Spinal cord (tissue), 10 donors: ENCODE data around the gene MAP3K5. TPM values are rescaled to one million over a fixed set of nuclear protein-coding genes. Genes with fewer than 3 reads are reported as not detected.
A peak's percentile ranks its signal among the peaks of the same experiment; 100 is the strongest.
"Not testable (repeated sequence)": the region's sequence is repeated elsewhere in the genome, so short reads cannot be mapped to it uniquely, and the experiment has no call there.

Experiments used
- DNase-seq, 6 donors: peaks; one replicate each; pipeline versions ENCODE4 v3.0.0 to v3.0.0-alpha.2; 2013 to 2015; ENCODE audit warnings: low spot score in 6 of 6, low read depth in 4 of 6
- H3K27ac ChIP-seq: one replicate; pipeline ENCODE4 v1.5.1; 2013; ENCODE audit warnings: low read depth, low read length, control low read depth
- H3K27me3 ChIP-seq: one replicate; pipeline ENCODE4 v1.6.1; 2013; ENCODE audit warnings: low read length; ENCODE audit not compliant: control insufficient read depth, insufficient read depth
- H3K36me3 ChIP-seq: one replicate; pipeline ENCODE4 v1.6.1; 2013; ENCODE audit warnings: low read length; ENCODE audit not compliant: control insufficient read depth, insufficient read depth
- H3K4me1 ChIP-seq: one replicate; pipeline ENCODE4 v1.6.1; 2013; ENCODE audit warnings: low read length; ENCODE audit not compliant: control insufficient read depth, insufficient read depth
- H3K4me3 ChIP-seq: one replicate; pipeline ENCODE4 v1.5.1; 2013; ENCODE audit warnings: low read depth, low read length, control low read depth
- H3K9me3 ChIP-seq: one replicate; pipeline ENCODE4 v1.6.1; 2013; ENCODE audit warnings: low read length; ENCODE audit not compliant: control insufficient read depth, insufficient read depth
- WGBS: methylation state at CpG from one replicate; pipeline ENCODE4 v1.1.5; 2013; ENCODE audit warnings: missing lambda C conversion rate; ENCODE audit not compliant: insufficient coverage; 5-methylcytosine and 5-hydroxymethylcytosine counted together
- polyA plus RNA-seq, 2 donors: library from polyadenylated mRNA; unstranded; fragments of 120-200 nt; gene quantifications; one replicate each; pipeline ENCODE4 v1.2.1, GENCODE V29; 2013; ENCODE audit not compliant: insufficient read length in 2 of 2
- total RNA-seq, 2 donors: library from RNA; depleted of rRNA in 1 of 2; stranded (reverse); fragments of 120-200 nt in 1 of 2; fragments of >200 nt in 1 of 2; gene quantifications; one replicate each; pipeline versions ENCODE4 v1.2.3 to v1.2.4, GENCODE V29; 2013 to 2014
- donor health status: healthy.

MAP3K5 gene
- total and polyA plus RNA-seq, 4 donors = 8.5 to 26.9 (median 9.7) TPM

DNA sequence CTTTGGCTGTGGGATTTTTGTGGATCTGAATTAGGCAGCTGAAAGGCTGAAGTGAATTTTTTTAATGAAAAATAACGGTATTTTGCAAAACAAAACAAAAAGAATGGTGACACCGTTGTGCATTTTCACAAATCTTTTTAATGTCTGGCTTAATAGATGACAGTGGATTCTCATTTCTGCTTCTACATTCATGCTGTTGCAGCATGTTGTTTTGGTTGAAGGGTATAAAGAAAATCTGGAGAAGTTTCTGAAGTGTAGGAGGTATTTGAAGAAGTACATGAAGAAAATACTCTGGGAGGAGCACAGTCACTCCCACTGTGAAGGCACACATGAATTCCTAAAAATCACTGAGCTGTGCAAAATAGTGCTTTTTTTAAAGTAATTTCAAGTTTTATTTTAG, 3.1 kb upstream of the MAP3K5 start:
- Histone ChIP-seq H3K27ac (no peak overlapping the region), H3K4me3 (no peak overlapping the region), H3K27me3 (peaks cover 3% of the 10 kb centered on the region), H3K36me3 (no peaks in the 10 kb centered on the region), H3K4me1 (peaks cover 17% of the 10 kb centered on the region), H3K9me3 (peaks cover 2% of the 10 kb centered on the region)
- no peak for DNase-seq
- WGBS = 86% methylated on average over 1 of the region's 2 CpGs

DNA sequence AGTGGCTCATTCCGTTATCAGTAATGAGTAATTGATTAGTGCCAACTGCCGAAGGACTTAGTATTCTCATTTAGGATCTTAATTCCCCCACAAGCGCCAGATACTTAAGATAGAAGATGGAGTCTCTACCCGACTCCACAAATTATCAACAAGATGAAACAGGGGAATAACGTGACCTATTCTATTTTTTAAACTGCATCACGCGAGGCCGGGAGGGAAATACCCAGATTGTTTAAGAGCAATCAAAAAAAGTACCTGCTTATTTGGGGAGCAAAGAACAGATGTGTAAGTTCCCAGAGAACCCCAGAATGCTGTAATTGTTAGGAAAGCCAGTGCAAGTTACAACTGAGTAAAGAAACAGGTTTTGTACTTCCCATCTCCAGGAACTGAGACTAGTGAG, 1.1 kb upstream of the MAP3K5 start:
- DNase-seq = no peak
- no peaks in the 10 kb centered on the region for H3K36me3 ChIP-seq
- peaks cover 17% of the 10 kb centered on the region for H3K4me1 ChIP-seq
- peaks cover 3% of the 10 kb centered on the region for H3K27me3 ChIP-seq
- WGBS = 86% methylated on average over 1 of the region's 8 CpGs
- H3K9me3 ChIP-seq = peaks cover 2% of the 10 kb centered on the region
- no peak overlapping the region for H3K27ac ChIP-seq
- peak overlapping the region; percentile 64 for H3K4me3 ChIP-seq

DNA sequence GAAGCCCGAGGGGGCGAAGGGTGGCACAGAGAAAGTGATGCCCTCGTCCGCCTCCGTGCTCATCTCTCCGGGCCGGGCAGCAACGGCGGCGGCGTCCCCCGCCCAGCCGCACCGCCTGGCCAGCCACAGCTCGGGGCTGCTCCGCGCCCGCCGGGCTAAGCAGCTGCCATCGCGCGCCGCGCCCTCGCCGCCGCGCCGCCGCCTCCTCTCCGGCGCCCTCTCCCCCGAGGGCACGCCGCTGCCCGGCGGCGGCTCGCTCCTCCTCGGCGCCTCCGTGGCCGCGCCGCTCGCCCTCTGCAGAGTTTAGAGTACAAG, 225 bp downstream of the MAP3K5 start:
- Histone ChIP-seq H3K27me3 (peaks cover 3% of the 10 kb centered on the region), H3K36me3 (no peaks in the 10 kb centered on the region), H3K4me3 (peak overlapping the region; percentile 64), H3K9me3 (peaks cover 2% of the 10 kb centered on the region), H3K4me1 (peaks cover 17% of the 10 kb centered on the region), H3K27ac (no peak overlapping the region)
- no peak for DNase-seq
- 0% methylated on average over 39 of the region's 46 CpGs for WGBS

- Histone ChIP-seq H3K27ac (no peak overlapping the region), H3K27me3 (peaks cover 3% of the 10 kb centered on the region), H3K36me3 (no peaks in the 10 kb centered on the region), H3K4me3 (peak overlapping the region; percentile 63), H3K4me1 (peaks cover 17% of the 10 kb centered on the region), H3K9me3 (no peaks in the 10 kb centered on the region)
- 2% methylated on average over 61 of the region's 62 CpGs for WGBS
- peak in 3 of 6 donors; percentile 15 to 61 (median 54) for DNase-seq
Measured at GRCh38 chr6:136791296-136792094, 782 bp downstream of the MAP3K5 start.

- no peak overlapping the region for H3K27ac ChIP-seq
- H3K27me3 ChIP-seq = peaks cover 3% of the 10 kb centered on the region
- peak overlapping the region; percentile 63 for H3K4me3 ChIP-seq
- DNase-seq = no peak
- no CpG with 5 or more reads among the region's 7 CpGs for WGBS
- peaks cover 17% of the 10 kb centered on the region for H3K4me1 ChIP-seq
- no peaks in the 10 kb centered on the region for H3K36me3 ChIP-seq
- no peaks in the 10 kb centered on the region for H3K9me3 ChIP-seq
Measured at GRCh38 chr6:136790411-136791295, 1.6 kb downstream of the MAP3K5 start.

- H3K9me3 ChIP-seq, DNase-seq, H3K4me3 ChIP-seq, H3K36me3 ChIP-seq, H3K27me3 ChIP-seq, H3K27ac ChIP-seq: not testable (repeated sequence)
- WGBS = 76% methylated on average over 2 of the region's 3 CpGs
- H3K4me1 ChIP-seq = peaks cover 17% of the 10 kb centered on the region
Measured at GRCh38 chr6:136789440-136789839, 2.8 kb downstream of the MAP3K5 start.

DNA sequence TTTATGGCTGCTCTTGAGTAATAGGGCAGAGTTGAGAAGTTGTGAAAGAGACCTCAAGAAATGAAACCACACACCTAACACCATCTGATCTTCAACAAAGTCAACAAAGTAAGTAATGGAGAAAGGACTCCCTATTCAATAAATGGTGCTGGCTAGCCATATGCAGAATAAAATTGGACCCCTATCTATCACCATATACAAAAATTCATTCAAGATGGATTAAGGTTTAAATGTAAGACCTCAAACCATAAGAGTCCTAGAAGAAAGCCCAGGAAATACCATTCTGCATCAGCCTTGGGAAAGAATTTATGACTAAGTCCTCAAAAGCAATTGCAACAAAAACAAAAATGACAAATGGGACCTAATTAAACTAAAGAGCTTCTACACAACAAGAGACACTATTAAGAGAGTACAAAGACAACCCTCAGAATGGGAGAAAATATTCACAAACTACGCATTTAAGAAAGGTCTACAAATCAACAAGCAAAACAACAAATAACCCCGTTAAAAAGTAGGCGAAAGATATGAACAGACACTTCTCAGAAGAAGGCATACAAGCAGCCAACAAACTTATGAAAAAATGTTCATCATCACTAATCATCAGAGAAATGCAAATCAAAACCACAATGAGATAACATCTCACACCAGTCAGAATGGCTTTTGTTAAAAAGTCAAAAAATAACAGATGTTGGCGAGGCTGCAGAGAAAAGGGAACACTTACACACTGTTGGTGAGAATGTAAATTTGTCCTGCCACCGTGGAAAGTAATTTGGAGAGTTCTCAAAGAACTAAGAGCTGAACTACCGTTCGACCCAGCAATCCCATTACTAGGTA, 4.0 kb downstream of the MAP3K5 start:
- H3K36me3 ChIP-seq = no peaks in the 10 kb centered on the region
- H3K9me3 ChIP-seq = no peaks in the 10 kb centered on the region
- H3K4me3 ChIP-seq = no peak overlapping the region
- peaks cover 13% of the 10 kb centered on the region for H3K4me1 ChIP-seq
- H3K27me3 ChIP-seq = peaks cover 3% of the 10 kb centered on the region
- DNase-seq = no peak
- WGBS = 100% methylated on average over 2 of the region's 7 CpGs
- H3K27ac ChIP-seq = no peak overlapping the region

DNA sequence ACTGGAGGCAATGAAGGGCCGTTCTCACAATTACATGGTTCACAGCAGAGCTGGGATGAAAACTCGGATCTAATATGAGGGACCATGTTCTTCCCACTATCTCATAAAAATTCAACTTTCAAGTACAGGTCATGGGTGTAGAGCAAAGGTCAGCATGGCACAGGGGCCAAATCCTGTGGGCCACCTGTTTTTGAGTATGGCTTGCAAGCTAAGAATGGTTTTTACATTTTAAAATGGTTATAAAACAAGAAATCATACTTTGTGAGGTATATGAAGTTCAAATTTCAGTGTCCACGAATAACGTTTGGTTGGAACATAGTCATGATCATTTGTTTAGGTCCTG, 4.6 kb downstream of the MAP3K5 start:
- no peaks in the 10 kb centered on the region for H3K9me3 ChIP-seq
- peaks cover 8% of the 10 kb centered on the region for H3K4me1 ChIP-seq
- no peak overlapping the region for H3K4me3 ChIP-seq
- no peak overlapping the region for H3K27ac ChIP-seq
- no peaks in the 10 kb centered on the region for H3K36me3 ChIP-seq
- DNase-seq = no peak
- H3K27me3 ChIP-seq = peaks cover 3% of the 10 kb centered on the region
- no CpG with 5 or more reads among the region's 4 CpGs for WGBS

DNA sequence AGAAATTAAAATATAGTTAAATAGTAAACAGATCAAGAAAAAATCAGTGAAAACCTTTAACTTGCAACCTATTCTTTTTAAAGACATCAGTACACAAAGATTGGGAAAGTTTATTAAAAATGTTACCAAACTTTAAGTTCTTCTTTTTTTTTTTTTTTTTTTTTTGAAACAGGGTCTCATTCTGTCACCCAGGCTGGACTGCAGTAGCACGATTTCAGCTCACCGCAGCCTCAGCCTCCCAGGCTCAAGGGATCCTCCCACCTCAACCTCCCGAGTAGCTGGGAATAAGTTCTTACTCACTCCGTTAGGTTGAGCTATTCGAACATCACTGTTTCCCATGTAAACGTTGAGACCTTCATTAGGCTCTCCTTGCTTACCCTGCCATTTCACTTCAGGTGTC, 5.6 kb downstream of the MAP3K5 start:
- H3K9me3 ChIP-seq = no peaks in the 10 kb centered on the region
- peaks cover 3% of the 10 kb centered on the region for H3K27me3 ChIP-seq
- H3K4me1 ChIP-seq = peaks cover 5% of the 10 kb centered on the region
- no peak for DNase-seq
- H3K36me3 ChIP-seq = no peaks in the 10 kb centered on the region
- WGBS = 95% methylated on average over 6 of the region's 6 CpGs
- H3K4me3 ChIP-seq = no peak overlapping the region
- no peak overlapping the region for H3K27ac ChIP-seq
